ENCODE results near the gene CRYL1. TPM values are rescaled to one million over a fixed set of nuclear protein-coding genes. Genes with fewer than 3 reads are reported as not detected.

The CRYL1 gene
- total RNA-seq, 1 experiment from 2014 or later, result 2.9 TPM

- no peak for TF ChIP-seq FOXP4 (CRISPR knock-in tag; IDR thresholded peaks at IDR 0.05)
- no peak for TF ChIP-seq IRF2 (CRISPR knock-in tag; IDR thresholded peaks at IDR 0.05; ENCODE audit: borderline replicate concordance, low read depth)
- no peak for TF ChIP-seq RORB (CRISPR knock-in tag; IDR thresholded peaks at IDR 0.05)
- TF ChIP-seq JAZF1 (CRISPR knock-in tag; IDR thresholded peaks at IDR 0.05), result no peak
- no peak for TF ChIP-seq GTF2I (CRISPR knock-in tag; conservative IDR thresholded peaks at IDR 0.05)
- TF ChIP-seq AR (CRISPR knock-in tag; IDR thresholded peaks at IDR 0.05), result no peak
Observed at GRCh38 chr13:20378721-20379120, 146.9 kb downstream of the CRYL1 start (continued).

GRCh38 chr13:20377720-20378119 is 147.9 kb downstream of the CRYL1 start:
- no peaks in the 10 kb centered on the region for H3K36me3 Mint-ChIP-seq
- H3K27ac Mint-ChIP-seq, result no peak overlapping the region
- no peaks in the 10 kb centered on the region for H3K9me3 Mint-ChIP-seq
- ATAC-seq (no peak), DNase-seq (ENCODE audit: low spot score) (no peak)
- ChIA-PET CTCF (no interaction called here), POLR2A (no interaction called here)
- H3K27me3 Mint-ChIP-seq (ENCODE audit: low read depth), result no peaks in the 10 kb centered on the region
- TF ChIP-seq ZNF232 (CRISPR knock-in tag; IDR thresholded peaks at IDR 0.05) (no peak), SOX15 (CRISPR knock-in tag; IDR thresholded peaks at IDR 0.05) (no peak), ATF3 (CRISPR knock-in tag; conservative IDR thresholded peaks at IDR 0.05) (no peak)
- H3K4me3 Mint-ChIP-seq, result no peak overlapping the region
- H3K4me1 Mint-ChIP-seq, result no peaks in the 10 kb centered on the region

GRCh38 chr13:20375871-20376270 is 149.8 kb downstream of the CRYL1 start:
- ATAC-seq, result no peak

More at GRCh38 chr13:20375871-20376270, 149.8 kb downstream of the CRYL1 start:
- TF ChIP-seq CREM (CRISPR knock-in tag; IDR thresholded peaks at IDR 0.05) (no peak), ZNF138 (CRISPR knock-in tag; conservative IDR thresholded peaks at IDR 0.05) (no peak), SMAD3 (CRISPR knock-in tag; IDR thresholded peaks at IDR 0.05; ENCODE audit: borderline replicate concordance) (no peak), HMGA2 (CRISPR knock-in tag; IDR thresholded peaks at IDR 0.05) (no peak), E2F4 (CRISPR knock-in tag; IDR thresholded peaks at IDR 0.05; ENCODE audit: borderline replicate concordance, low read depth) (no peak), ATF3 (CRISPR knock-in tag; conservative IDR thresholded peaks at IDR 0.05) (no peak), PRDM15 (CRISPR knock-in tag; IDR thresholded peaks at IDR 0.05) (no peak), ATF6 (CRISPR knock-in tag; IDR thresholded peaks at IDR 0.05) (no peak)
- Mint-ChIP-seq H3K4me1 (peaks cover 4% of the 10 kb centered on the region), H3K27me3 (ENCODE audit: low read depth) (no peaks in the 10 kb centered on the region; the same call in 1 of the 2 replicates), H3K36me3 (no peaks in the 10 kb centered on the region), H3K4me3 (no peak overlapping the region), H3K27ac (no peak overlapping the region), H3K9me3 (no peaks in the 10 kb centered on the region)
- ChIA-PET CTCF (no interaction called here), POLR2A (no interaction called here)
- no peak for DNase-seq (ENCODE audit: low spot score)

Data from WTC11 (cell line).